Loucy (cell line): ENCODE results near the gene NLGN1.

Experiments
- H2AFZ ChIP-seq: fragments of 200-600 bp; sonication (generic); 2 replicates; pipeline ENCODE4 v1.6.0; 2016; ENCODE audit warnings: antibody characterized with exemption, mild to moderate bottlenecking, low read length, moderate library complexity
- H3F3A ChIP-seq: fragments of 200-600 bp; 2 replicates; pipeline ENCODE4 v1.6.0; 2016; ENCODE audit warnings: antibody characterized with exemption, low read depth, mild to moderate bottlenecking
- H3K27me3 ChIP-seq: fragments of 200-600 bp; sonication (generic); 2 replicates; pipeline ENCODE4 v1.6.1; 2014; ENCODE audit warnings: low read length, mild to moderate bottlenecking; ENCODE audit not compliant: insufficient read depth, poor library complexity, severe bottlenecking
- H3K36me3 ChIP-seq: fragments of 200-600 bp; sonication (generic); 2 replicates; pipeline ENCODE4 v1.6.1; 2016; ENCODE audit warnings: low read length; ENCODE audit not compliant: insufficient read depth
- H3K4me1 ChIP-seq: fragments of 200-600 bp; sonication (generic); 2 replicates; pipeline ENCODE4 v1.5.1; 2014; ENCODE audit warnings: low read length, mild to moderate bottlenecking; ENCODE audit not compliant: insufficient read depth, poor library complexity, severe bottlenecking
- H3K4me2 ChIP-seq: fragments of 200-600 bp; sonication (generic); 2 replicates; pipeline ENCODE4 v1.6.0; 2014; ENCODE audit warnings: antibody characterized with exemption, low read length, low read depth, mild to moderate bottlenecking; ENCODE audit not compliant: poor library complexity, severe bottlenecking
- H3K4me3 ChIP-seq: fragments of 200-600 bp; sonication (generic); 2 replicates; pipeline ENCODE4 v1.5.1; 2014; ENCODE audit warnings: low read length, mild to moderate bottlenecking, mixed read lengths; ENCODE audit not compliant: poor library complexity, severe bottlenecking
- H3K79me2 ChIP-seq: fragments of 200-600 bp; sonication (generic); 2 replicates; pipeline ENCODE4 v1.6.1; 2014; ENCODE audit warnings: low read length; ENCODE audit not compliant: insufficient read depth
- H3K9ac ChIP-seq: fragments of 200-600 bp; sonication (generic); 2 replicates; pipeline ENCODE4 v1.6.0; 2014; ENCODE audit warnings: mild to moderate bottlenecking, low read depth, low read length, moderate library complexity; ENCODE audit not compliant: poor library complexity, severe bottlenecking
- H3K9me2 ChIP-seq: fragments of 200-600 bp; sonication (generic); replicated peaks from 2 replicates; pipeline ENCODE4 v1.6.1; 2016; ENCODE audit warnings: low read depth, low read length, mixed read lengths
- H3K9me3 ChIP-seq: fragments of 200-600 bp; sonication (generic); 2 replicates; pipeline ENCODE4 v1.6.1; 2014; ENCODE audit warnings: mild to moderate bottlenecking, antibody characterized with exemption, low read length, low read depth; ENCODE audit not compliant: insufficient read depth
- H4K20me1 ChIP-seq: fragments of 200-600 bp; sonication (generic); 2 replicates; pipeline ENCODE4 v1.6.0; 2014; ENCODE audit warnings: antibody characterized with exemption, low read length, mild to moderate bottlenecking; ENCODE audit not compliant: insufficient read depth, poor library complexity, severe bottlenecking
- EZH2phosphoT487 ChIP-seq: fragments of 200-600 bp; IDR thresholded peaks from 2 replicates; pipeline ENCODE4 v1.6.1; 2018; ENCODE audit warnings: antibody characterized with exemption, mild to moderate bottlenecking, moderate library complexity, borderline replicate concordance
- TF ChIP-seq, protein P1 (sequence below): fragments of 200-600 bp; sonication (generic); conservative IDR thresholded peaks from 2 replicates; pipeline ENCODE4 v1.5.1; 2014; ENCODE audit warnings: mild to moderate bottlenecking, antibody characterized with exemption, low read length

The NLGN1 gene

DNA sequence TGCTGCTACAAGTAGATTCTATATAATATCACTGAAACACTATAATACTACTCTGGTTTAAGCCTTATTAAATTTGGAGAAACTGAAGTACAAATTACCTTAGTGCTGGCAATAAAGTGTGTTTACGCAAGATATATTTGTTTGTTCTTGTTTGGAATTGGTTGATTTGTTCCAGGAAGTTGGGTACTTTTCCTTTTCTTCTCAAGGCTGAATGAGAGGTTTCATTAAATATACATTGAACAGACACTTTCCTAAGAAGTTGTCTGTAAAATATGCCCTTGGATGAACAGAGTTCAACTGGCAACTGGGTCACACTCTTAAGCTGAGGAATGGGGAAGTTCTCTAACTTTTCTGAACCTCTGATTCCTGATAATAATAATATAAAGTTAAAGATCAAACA lies 919.5 kb downstream of the NLGN1 start:
- no peaks in the 10 kb centered on the region for H3K27me3 ChIP-seq

DNA sequence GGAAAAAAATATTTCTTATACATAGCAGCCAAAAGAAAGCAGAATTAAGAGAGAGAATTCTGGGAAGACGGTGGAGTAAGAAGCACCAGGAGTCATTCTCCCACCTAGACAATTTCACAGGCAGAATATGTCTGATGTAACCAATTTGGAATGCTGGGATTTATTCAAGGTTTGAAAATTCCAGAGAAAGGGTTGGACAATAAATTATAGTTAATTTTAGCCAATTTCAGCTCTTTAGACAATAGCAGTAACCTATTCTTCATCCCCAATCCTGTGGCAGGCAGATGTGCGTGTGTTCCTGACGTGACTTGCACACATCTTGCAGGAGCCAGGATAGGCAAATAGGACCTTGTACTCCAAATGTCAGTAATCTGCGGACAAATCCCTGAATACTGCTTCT lies 920.6 kb downstream of the NLGN1 start:
- H3K79me2 ChIP-seq, result no peaks in the 10 kb centered on the region
- no peak overlapping the region for H3K4me3 ChIP-seq
- no peaks in the 10 kb centered on the region for H3K4me1 ChIP-seq
- no peaks in the 10 kb centered on the region for H3K9me3 ChIP-seq
- H3K36me3 ChIP-seq, result no peaks in the 10 kb centered on the region
- TF ChIP-seq EZH2phosphoT487, result no peak
- TF ChIP-seq, protein P1, sequence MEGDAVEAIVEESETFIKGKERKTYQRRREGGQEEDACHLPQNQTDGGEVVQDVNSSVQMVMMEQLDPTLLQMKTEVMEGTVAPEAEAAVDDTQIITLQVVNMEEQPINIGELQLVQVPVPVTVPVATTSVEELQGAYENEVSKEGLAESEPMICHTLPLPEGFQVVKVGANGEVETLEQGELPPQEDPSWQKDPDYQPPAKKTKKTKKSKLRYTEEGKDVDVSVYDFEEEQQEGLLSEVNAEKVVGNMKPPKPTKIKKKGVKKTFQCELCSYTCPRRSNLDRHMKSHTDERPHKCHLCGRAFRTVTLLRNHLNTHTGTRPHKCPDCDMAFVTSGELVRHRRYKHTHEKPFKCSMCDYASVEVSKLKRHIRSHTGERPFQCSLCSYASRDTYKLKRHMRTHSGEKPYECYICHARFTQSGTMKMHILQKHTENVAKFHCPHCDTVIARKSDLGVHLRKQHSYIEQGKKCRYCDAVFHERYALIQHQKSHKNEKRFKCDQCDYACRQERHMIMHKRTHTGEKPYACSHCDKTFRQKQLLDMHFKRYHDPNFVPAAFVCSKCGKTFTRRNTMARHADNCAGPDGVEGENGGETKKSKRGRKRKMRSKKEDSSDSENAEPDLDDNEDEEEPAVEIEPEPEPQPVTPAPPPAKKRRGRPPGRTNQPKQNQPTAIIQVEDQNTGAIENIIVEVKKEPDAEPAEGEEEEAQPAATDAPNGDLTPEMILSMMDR, result no peak
- H3K4me2 ChIP-seq, result no peak overlapping the region
- H3K27me3 ChIP-seq, result no peaks in the 10 kb centered on the region
- H3K9me2 ChIP-seq, result no peaks in the 10 kb centered on the region
- no peaks in the 10 kb centered on the region for H4K20me1 ChIP-seq
- H3F3A ChIP-seq, result no peaks in the 10 kb centered on the region
- no peak overlapping the region for H3K9ac ChIP-seq
- no peak overlapping the region for H2AFZ ChIP-seq

More for the DNA sequence above, 919.5 kb downstream of the NLGN1 start:
- Histone ChIP-seq H3K4me1 (no peaks in the 10 kb centered on the region), H4K20me1 (no peaks in the 10 kb centered on the region), H3K4me2 (no peak overlapping the region), H3F3A (no peaks in the 10 kb centered on the region), H3K9me2 (no peaks in the 10 kb centered on the region), H3K36me3 (no peaks in the 10 kb centered on the region), H2AFZ (no peak overlapping the region), H3K9ac (no peak overlapping the region), H3K79me2 (no peaks in the 10 kb centered on the region), H3K4me3 (no peak overlapping the region), H3K9me3 (no peaks in the 10 kb centered on the region)
- TF ChIP-seq, protein P1, result no peak
- TF ChIP-seq EZH2phosphoT487, result no peak

DNA sequence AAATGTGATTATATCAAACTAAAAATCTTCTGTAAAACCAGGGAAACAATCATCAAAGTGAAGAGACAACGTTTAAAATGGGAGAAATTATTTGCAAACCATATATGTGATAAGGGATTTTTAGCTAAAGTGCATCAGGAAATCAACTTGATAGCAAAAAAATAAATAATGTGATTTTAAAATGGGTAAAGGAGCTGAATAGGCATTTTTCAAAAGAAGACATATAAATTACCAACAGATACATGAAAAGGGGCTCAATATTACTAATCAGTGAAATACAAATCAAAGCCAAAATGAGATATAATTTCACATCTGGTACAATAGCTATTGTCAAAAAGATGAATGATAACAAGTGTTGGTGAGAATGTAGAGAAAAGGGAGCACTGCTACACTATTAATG lies 924.0 kb downstream of the NLGN1 start:
- H3K9me3 ChIP-seq, result no peaks in the 10 kb centered on the region
- no peaks in the 10 kb centered on the region for H3K4me1 ChIP-seq
- no peaks in the 10 kb centered on the region for H3K27me3 ChIP-seq
- H3K36me3 ChIP-seq, result no peaks in the 10 kb centered on the region
- H3K9ac ChIP-seq, result no peak overlapping the region
- TF ChIP-seq, protein P1, result no peak
- TF ChIP-seq EZH2phosphoT487, result no peak
- no peak overlapping the region for H3K4me2 ChIP-seq
- H3F3A ChIP-seq, result no peaks in the 10 kb centered on the region
- no peak overlapping the region for H3K4me3 ChIP-seq
- no peaks in the 10 kb centered on the region for H3K9me2 ChIP-seq
- H2AFZ ChIP-seq, result no peak overlapping the region
- H4K20me1 ChIP-seq, result no peaks in the 10 kb centered on the region
- no peaks in the 10 kb centered on the region for H3K79me2 ChIP-seq
